Measurements from ENCODE around the gene PRKD3. TPM values are rescaled to one million over a fixed set of nuclear protein-coding genes. Genes with fewer than 3 reads are reported as not detected.

The PRKD3 gene
- total and polyA plus RNA-seq, 9 of the 15 experiments (the other 6 are each of a cell fraction or from before 2014, with no cell fraction given), result 4.7 to 26.7 (median 17.0) TPM

DNA sequence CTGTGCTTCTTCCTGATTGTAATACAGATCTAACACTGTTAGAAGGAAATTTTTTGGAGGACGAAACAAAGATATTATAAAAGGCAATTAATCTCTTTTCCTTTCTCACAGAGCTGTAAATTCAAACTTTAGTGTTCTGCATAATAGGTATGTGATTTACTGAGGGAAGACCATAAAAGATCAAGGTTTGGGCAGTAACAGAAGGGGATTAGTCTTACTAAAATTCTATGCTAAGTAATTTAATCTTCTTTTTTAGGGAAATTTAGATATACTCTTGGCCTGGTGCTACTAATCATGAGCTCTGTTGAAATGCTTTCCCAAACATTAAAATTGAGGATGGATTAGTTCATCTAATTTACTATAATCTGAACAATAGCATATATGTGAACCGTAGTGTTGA, 11.0 kb upstream of the PRKD3 start:
- Histone ChIP-seq H3K79me2 (ENCODE audit: control insufficient read depth, insufficient read depth, low read length) (no peaks in the 10 kb centered on the region), H3K36me3 (ENCODE audit: control insufficient read depth, insufficient read depth, low read length) (no peaks in the 10 kb centered on the region), H3K27ac (ENCODE audit: extremely low read depth, low read depth, low read length) (no peak overlapping the region), H3K9me1 (ENCODE audit: control insufficient read depth, insufficient read depth, low read length) (no peaks in the 10 kb centered on the region), H3K4me3 (no peak overlapping the region), H3K27me3 (ENCODE audit: control insufficient read depth in 2 of 2, insufficient read depth in 2 of 2, low read length in 2 of 2) (peaks cover 12 to 17% of the 10 kb centered on the region in 2 experiments), H3K9me3 (replicated peaks; ENCODE audit: control insufficient read depth, insufficient read depth, low read depth, low read length) (no peaks in the 10 kb centered on the region), H3K9ac (ENCODE audit: insufficient read depth in 1 of 2, low read depth in 2 of 2, low read length in 2 of 2) (no peak overlapping the region), H3K4me1 (replicated peaks in 1 of 2; ENCODE audit: control insufficient read depth in 2 of 2, insufficient read depth in 2 of 2, low read length in 2 of 2) (no peaks in the 10 kb centered on the region), H4K20me1 (replicated peaks; ENCODE audit: control insufficient read depth, insufficient read depth, low read length) (no peaks in the 10 kb centered on the region), H2AFZ (ENCODE audit: low read depth, low read length) (no peak overlapping the region), H3K4me2 (ENCODE audit: insufficient read depth, low read length) (no peak overlapping the region)
- ChIA-PET POLR2A (no interaction called here), CTCF (ENCODE audit: low intra/inter-chr PET ratio) (no interaction called here)
- ATAC-seq, result no peak
- TF ChIP-seq, protein P1, sequence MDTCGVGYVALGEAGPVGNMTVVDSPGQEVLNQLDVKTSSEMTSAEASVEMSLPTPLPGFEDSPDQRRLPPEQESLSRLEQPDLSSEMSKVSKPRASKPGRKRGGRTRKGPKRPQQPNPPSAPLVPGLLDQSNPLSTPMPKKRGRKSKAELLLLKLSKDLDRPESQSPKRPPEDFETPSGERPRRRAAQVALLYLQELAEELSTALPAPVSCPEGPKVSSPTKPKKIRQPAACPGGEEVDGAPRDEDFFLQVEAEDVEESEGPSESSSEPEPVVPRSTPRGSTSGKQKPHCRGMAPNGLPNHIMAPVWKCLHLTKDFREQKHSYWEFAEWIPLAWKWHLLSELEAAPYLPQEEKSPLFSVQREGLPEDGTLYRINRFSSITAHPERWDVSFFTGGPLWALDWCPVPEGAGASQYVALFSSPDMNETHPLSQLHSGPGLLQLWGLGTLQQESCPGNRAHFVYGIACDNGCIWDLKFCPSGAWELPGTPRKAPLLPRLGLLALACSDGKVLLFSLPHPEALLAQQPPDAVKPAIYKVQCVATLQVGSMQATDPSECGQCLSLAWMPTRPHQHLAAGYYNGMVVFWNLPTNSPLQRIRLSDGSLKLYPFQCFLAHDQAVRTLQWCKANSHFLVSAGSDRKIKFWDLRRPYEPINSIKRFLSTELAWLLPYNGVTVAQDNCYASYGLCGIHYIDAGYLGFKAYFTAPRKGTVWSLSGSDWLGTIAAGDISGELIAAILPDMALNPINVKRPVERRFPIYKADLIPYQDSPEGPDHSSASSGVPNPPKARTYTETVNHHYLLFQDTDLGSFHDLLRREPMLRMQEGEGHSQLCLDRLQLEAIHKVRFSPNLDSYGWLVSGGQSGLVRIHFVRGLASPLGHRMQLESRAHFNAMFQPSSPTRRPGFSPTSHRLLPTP (IDR thresholded peaks at IDR 0.05; ENCODE audit: borderline replicate concordance, extremely low read depth, insufficient read length), result no peak
- TF ChIP-seq ZNF217 (CRISPR knock-in tag; IDR thresholded peaks at IDR 0.05) (no peak), EZH2 (IDR thresholded peaks at IDR 0.05; ENCODE audit: borderline replicate concordance, low read depth, low read length) (no peak), SMARCA4 (IDR thresholded peaks at IDR 0.05) (no peak), TRIM28 (IDR thresholded peaks at IDR 0.05) (no peak), ZNF146 (CRISPR knock-in tag; IDR thresholded peaks at IDR 0.05; ENCODE audit: unreplicated experiment) (no peak), SETDB1 (IDR thresholded peaks at IDR 0.05; ENCODE audit: low read length) (no peak), CHCHD3 (CRISPR knock-in tag; IDR thresholded peaks at IDR 0.05) (no peak), ELF4 (CRISPR knock-in tag; IDR thresholded peaks at IDR 0.05) (no peak), TAF9B (IDR thresholded peaks at IDR 0.05; ENCODE audit: partially characterized antibody) (no peak), ETV1 (tag; conservative IDR thresholded peaks at IDR 0.05; ENCODE audit: low read depth) (no peak), SUPT5H (IDR thresholded peaks at IDR 0.05) (no peak), MTF1 (CRISPR knock-in tag; IDR thresholded peaks at IDR 0.05; ENCODE audit: borderline replicate concordance) (no peak)
- TF ChIP-seq, protein P2, sequence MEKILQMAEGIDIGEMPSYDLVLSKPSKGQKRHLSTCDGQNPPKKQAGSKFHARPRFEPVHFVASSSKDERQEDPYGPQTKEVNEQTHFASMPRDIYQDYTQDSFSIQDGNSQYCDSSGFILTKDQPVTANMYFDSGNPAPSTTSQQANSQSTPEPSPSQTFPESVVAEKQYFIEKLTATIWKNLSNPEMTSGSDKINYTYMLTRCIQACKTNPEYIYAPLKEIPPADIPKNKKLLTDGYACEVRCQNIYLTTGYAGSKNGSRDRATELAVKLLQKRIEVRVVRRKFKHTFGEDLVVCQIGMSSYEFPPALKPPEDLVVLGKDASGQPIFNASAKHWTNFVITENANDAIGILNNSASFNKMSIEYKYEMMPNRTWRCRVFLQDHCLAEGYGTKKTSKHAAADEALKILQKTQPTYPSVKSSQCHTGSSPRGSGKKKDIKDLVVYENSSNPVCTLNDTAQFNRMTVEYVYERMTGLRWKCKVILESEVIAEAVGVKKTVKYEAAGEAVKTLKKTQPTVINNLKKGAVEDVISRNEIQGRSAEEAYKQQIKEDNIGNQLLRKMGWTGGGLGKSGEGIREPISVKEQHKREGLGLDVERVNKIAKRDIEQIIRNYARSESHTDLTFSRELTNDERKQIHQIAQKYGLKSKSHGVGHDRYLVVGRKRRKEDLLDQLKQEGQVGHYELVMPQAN (IDR thresholded peaks at IDR 0.05; ENCODE audit: borderline replicate concordance), result no peak
- TF ChIP-seq, protein P3, sequence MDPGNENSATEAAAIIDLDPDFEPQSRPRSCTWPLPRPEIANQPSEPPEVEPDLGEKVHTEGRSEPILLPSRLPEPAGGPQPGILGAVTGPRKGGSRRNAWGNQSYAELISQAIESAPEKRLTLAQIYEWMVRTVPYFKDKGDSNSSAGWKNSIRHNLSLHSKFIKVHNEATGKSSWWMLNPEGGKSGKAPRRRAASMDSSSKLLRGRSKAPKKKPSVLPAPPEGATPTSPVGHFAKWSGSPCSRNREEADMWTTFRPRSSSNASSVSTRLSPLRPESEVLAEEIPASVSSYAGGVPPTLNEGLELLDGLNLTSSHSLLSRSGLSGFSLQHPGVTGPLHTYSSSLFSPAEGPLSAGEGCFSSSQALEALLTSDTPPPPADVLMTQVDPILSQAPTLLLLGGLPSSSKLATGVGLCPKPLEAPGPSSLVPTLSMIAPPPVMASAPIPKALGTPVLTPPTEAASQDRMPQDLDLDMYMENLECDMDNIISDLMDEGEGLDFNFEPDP (CRISPR knock-in tag; IDR thresholded peaks at IDR 0.05), result no peak
- DNase-seq (ENCODE audit: extremely low read depth in 1 of 4, low spot score in 3 of 4), result no peak
- FAIRE-seq, result no peak
- 3% methylated on average over 2 of the region's 2 CpGs for WGBS (ENCODE audit: insufficient coverage, low coverage, missing lambda C conversion rate)
- intact Hi-C loops (cut with micrococcal nuclease), result no loop called here
- no TSS peak for BruUV-seq (replicated peaks)
- in situ Hi-C loops (cut with MboI), result no loop called here
